Sigmoid colon (tissue), 3 donors: ENCODE measurements around the gene PRKACB.

Experiments
- POLR2A ChIP-seq, 2 donors: fragments of 450-650 bp; IDR thresholded peaks; one replicate each; pipeline ENCODE4 v1.6.1; 2016; ENCODE audit warnings: antibody characterized with exemption in 2 of 2, mild to moderate bottlenecking in 2 of 2, moderate library complexity in 2 of 2
- TF ChIP-seq, protein P1 (sequence below), 4 experiments: fragments of 450-650 bp in 3 of 4; fragments of 200-600 bp in 1 of 4; IDR thresholded peaks; one replicate each; pipeline ENCODE4 v1.5.1; 2016 to 2019; ENCODE audit warnings: antibody characterized with exemption in 4 of 4, mild to moderate bottlenecking in 3 of 4, moderate library complexity in 2 of 4

DNA sequence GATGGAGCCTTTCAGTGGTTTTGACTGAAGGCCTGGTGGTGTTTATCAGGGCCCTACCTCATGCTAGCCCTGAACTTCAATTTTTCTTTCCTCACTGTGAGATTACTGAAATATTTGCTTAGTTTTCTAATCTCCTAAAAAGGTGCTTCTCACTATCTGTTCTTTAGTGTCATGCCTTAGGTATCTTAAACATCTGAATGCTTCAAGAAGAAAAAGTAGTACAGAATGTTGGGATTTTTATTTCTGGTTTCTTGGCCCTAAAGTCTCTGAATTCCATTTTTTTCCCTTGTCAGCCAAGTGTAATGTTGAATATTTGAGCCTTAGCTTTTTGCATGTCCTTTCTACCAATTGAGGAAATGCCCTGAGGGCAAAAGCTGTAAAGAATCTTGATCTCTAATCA lies 47.9 kb upstream of the PRKACB start:
- TF ChIP-seq, protein P1, sequence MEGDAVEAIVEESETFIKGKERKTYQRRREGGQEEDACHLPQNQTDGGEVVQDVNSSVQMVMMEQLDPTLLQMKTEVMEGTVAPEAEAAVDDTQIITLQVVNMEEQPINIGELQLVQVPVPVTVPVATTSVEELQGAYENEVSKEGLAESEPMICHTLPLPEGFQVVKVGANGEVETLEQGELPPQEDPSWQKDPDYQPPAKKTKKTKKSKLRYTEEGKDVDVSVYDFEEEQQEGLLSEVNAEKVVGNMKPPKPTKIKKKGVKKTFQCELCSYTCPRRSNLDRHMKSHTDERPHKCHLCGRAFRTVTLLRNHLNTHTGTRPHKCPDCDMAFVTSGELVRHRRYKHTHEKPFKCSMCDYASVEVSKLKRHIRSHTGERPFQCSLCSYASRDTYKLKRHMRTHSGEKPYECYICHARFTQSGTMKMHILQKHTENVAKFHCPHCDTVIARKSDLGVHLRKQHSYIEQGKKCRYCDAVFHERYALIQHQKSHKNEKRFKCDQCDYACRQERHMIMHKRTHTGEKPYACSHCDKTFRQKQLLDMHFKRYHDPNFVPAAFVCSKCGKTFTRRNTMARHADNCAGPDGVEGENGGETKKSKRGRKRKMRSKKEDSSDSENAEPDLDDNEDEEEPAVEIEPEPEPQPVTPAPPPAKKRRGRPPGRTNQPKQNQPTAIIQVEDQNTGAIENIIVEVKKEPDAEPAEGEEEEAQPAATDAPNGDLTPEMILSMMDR (IDR thresholded peaks at IDR 0.05), result no peak
- TF ChIP-seq POLR2A (IDR thresholded peaks at IDR 0.05), result no peak
